ENCODE data around the gene HSD17B11.
"Not testable (repeated sequence)": the region's sequence is repeated elsewhere in the genome, so short reads cannot be mapped to it uniquely, and the experiment has no call there.

Gene HSD17B11

GRCh38 chr4:87359258-87359657 lies 31.7 kb downstream of the HSD17B11 start:
- no peak for DNase-seq (ENCODE audit: low read depth in 3 of 3)

DNA sequence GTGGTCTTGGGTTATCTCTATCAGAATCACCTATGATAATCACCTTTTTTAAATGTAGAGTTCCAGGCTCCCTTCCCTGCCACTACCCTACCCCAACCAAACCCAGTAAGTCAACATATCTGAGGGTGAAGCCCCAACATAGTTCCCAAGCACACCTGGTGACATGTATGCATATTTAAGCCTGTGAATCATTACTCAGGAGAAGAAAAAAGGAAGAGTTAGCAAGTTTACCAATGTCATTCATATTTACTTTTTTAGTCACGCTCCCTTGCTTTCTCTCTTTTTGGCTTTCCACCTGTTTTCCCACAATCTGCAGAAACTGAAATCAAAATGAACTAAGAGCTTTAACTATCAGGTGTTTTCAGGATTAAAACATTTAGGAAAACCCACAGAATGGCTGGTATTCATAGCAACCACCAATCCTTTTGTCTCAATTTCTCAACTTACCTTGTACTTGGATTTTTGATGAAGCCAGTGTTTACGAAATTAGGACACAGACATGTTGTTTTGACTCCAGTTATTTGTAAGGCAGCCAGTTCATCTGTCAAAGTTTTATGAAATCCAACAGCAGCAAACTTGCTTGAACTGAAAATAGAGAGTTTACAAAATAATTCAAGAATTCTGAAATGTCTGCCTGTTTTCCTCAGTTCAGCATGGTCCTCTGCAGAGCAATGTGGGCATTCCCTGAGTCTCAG lies 34.0 kb downstream of the HSD17B11 start:
- DNase-seq (ENCODE audit: low read depth in 3 of 3): no peak

GRCh38 chr4:87354168-87355102 lies 36.6 kb downstream of the HSD17B11 start:
- no peak for DNase-seq (ENCODE audit: low read depth in 3 of 3)

DNA sequence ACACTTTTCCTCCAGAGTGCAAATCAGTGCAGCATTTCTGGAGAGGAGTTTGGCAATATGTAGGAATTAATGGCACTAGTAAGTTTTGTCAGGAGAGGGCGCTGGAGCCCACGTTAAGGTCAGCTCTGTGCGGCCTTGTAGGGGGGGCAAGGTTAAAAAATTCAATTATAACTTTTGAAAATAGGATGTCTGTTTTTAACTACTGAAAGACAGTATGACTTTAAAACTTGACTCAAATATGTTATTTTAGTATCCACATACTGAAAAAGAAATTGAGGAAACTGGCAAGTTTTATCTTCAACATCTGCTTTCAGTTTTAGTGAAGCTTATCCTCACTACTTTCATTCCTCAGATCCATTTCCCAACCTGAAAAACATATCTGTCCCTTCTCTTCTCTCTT lies 37.4 kb downstream of the HSD17B11 start:
- no peak for DNase-seq (ENCODE audit: low read depth in 3 of 3)

GRCh38 chr4:87345139-87345538 lies 45.8 kb downstream of the HSD17B11 start:
- no peak for DNase-seq (ENCODE audit: low read depth in 3 of 3)

DNA sequence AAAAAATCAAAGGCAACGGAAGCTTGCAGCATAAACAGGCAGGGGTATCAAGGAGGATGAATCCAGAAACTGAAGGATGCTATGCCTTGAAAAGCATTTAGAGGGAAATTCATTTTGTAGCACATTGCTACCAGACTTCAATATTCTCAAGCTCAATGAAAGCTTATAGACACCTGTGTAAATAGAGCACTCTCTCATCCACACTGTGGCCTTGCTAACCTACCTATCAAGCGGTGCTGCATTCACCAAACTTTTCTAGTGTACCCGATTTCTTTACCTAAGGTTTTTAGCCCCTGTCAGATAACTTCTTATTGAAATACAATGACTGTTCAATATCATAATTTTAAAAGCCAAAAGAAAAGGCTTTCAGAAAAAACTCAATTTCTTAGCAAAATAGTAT lies 48.1 kb downstream of the HSD17B11 start:
- no peak for DNase-seq (ENCODE audit: low read depth in 3 of 3)

- not testable (repeated sequence) for DNase-seq (ENCODE audit: low read depth in 3 of 3)
Measured at GRCh38 chr4:87341954-87342635, 48.9 kb downstream of the HSD17B11 start.

- no peak for DNase-seq (ENCODE audit: low read depth in 3 of 3)
Measured at GRCh38 chr4:87339440-87339839, 51.5 kb downstream of the HSD17B11 start.

DNA sequence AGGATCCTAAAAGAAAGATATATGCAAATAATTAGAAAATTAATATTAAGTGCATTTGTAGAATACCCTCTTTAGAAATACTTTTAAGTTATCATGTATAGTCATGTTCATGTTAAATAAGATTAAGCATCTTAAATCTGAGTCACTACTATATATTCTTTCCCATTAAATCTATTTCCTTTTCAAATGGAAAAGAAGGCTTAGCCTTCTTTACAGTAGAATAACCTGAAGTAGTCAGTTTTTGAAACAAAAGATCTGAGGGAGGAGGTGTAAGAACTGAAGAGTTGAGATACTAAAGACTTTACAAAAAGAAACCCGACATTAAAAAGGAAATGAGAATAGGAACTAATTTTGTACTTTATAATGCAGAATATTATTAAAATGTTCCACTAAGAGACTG lies 53.6 kb downstream of the HSD17B11 start:
- DNase-seq (ENCODE audit: low read depth in 3 of 3): no peak

GRCh38 chr4:87333267-87333666 lies 57.7 kb downstream of the HSD17B11 start:
- no peak for DNase-seq (ENCODE audit: low read depth in 3 of 3)

GRCh38 chr4:87330761-87331160 lies 60.2 kb downstream of the HSD17B11 start:
- no peak for DNase-seq (ENCODE audit: low read depth in 3 of 3)

- no peak for DNase-seq (ENCODE audit: low read depth in 3 of 3)
Measured at GRCh38 chr4:87327136-87327535, 63.9 kb downstream of the HSD17B11 start.

- no peak for DNase-seq (ENCODE audit: low read depth in 3 of 3)
Measured at GRCh38 chr4:87326460-87326859, 64.5 kb downstream of the HSD17B11 start.

DNA sequence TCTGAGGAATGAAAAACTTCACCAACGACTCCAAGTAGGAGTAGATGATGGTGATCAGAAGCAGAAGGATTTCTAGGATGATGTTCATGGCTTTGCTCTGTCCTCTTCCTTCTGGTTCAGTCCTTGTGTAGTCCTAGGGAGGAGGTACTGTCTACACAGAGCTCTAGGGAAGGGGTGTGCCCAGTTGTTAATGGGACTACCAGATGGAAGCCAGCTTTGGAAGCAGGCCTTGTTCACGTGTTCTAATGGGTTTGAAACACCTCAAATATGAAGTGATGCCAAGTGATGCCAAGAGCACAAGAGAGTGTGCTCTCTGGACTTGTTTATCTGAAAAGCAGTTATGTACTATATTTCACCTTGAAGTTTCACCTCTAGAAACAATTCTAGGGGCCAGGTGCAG lies 68.2 kb downstream of the HSD17B11 start, which contains the start of gene HSD17B13:
HSD17B13 (minus strand) TSS at position 129 of the 400 bp plus-strand sequence; CDS start at position 88, 41 bp downstream.
- DNase-seq (ENCODE audit: low read depth in 3 of 3): no peak

GRCh38 chr4:87321888-87322287 lies 69.1 kb downstream of the HSD17B11 start:
- no peak for DNase-seq (ENCODE audit: low read depth in 3 of 3)

DNA sequence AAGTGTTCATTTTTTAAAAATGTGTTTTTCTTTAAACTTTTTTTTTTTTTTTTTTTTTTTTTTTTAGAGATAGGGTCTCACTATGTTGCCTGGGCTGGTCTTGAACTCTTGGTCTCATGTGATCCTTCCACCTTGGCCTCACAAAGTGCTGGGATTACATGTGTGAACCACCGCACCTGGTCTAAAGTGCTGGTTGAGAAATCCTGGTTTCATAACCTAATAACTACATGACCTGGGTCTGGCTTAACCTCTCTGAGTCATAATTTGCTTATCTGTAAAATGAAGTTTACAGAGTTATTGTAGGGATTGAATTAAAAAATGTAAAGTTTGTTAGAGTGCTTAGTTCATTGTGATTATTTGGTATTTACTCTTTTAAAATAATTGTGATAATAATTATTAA lies 73.5 kb downstream of the HSD17B11 start:
- no peak for DNase-seq (ENCODE audit: low read depth in 3 of 3)

GRCh38 chr4:87316961-87317360 lies 74.0 kb downstream of the HSD17B11 start:
- DNase-seq (ENCODE audit: low read depth in 3 of 3): no peak

DNA sequence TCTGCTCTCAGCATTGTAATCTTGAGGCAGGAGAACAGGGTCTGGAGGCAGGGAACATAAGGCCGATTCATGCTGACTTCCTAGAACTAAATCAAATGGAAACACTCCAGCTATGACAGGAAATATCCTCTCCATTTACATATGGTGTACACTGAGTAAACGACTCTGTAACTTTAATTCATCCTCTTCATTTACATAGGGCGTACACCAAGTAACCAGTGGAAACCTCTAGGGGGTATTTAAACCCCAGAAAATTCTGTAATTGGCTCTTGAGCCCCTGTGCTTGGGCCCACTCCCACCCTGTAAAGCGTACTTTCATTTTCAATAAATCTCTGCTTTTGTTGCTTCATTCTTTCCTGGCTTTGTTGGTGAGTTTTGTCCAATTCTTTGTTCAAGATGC lies 76.0 kb downstream of the HSD17B11 start:
- not testable (repeated sequence) for DNase-seq (ENCODE audit: low read depth in 3 of 3)

- DNase-seq (ENCODE audit: low read depth in 3 of 3): no peak
Measured at GRCh38 chr4:87313756-87314155, 77.2 kb downstream of the HSD17B11 start.

- no peak for DNase-seq (ENCODE audit: low read depth in 3 of 3)
Measured at GRCh38 chr4:87311684-87312083, 79.3 kb downstream of the HSD17B11 start.

DNA sequence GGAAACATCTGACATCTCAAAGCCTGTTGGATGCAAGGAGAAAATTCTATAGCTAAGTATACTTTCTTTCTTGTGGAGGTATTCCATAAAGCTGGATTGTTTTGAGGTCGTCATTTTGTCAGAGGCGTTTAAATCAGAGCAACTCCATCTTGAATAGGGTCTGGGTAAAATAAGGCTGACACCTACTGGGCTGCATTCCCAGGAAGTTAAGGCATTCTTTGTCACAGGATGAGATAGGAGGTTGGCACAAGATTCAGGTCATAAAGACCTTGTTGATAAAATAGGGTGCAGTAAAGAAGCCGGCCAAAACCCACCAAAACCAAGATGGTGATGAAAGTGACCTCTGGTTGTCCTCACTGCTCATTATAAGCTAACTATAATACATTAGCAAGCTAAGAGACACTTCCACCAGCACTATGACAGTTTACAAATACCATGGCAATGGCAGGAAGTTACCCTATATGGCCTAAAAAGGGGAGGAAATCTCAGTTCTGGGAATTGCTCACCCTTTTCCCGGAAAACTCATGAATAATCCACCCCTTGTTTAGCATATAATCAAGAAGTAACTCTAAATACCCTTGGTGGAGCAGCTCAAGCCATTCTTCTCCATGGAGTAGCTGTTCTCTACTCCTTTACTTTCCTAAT lies 80.2 kb downstream of the HSD17B11 start:
- DNase-seq (ENCODE audit: low read depth in 3 of 3): no peak

DNA sequence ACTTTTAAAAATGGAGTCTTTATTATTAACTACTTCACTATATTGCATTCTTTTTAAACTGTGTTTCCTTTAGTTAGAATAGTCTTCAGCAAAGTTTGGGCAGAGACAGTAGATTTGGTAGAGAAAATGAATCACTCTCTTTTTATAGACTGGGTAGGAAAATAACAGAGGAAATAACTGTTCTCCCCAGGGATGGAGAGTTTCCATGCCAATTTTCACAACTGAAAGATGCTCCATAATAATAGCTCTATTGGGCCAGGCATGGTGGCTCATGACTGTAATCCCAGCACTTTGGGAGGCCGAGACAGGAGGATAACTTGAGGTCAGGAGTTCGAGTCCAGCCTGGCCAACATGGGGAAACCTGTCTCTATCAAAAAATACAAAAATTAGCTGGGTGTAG lies 81.4 kb downstream of the HSD17B11 start:
- no peak for DNase-seq (ENCODE audit: low read depth in 3 of 3)
